Caco-2 (cell line): Measurements from ENCODE around the gene STRIT1. TPM values are rescaled to one million over a fixed set of nuclear protein-coding genes. Genes with fewer than 3 reads are reported as not detected.

Experiments
- BruUV-seq: library from RNA; stranded (reverse); fragments of 400-500 nt; replicated peaks from 2 replicates; lab custom pipeline; 2021; lab: Mats Ljungman, UMichigan
- CTCF ChIA-PET: fragments of 300-600 bp; sonication (Branson Sonifier 250); formaldehyde crosslinking; loops from one replicate; lab custom pipeline; 2022; ENCODE audit warnings: antibody characterized with exemption; lab: Charles Lee
- POLR2A ChIA-PET: fragments of 300-600 bp; sonication (Branson Sonifier 250); formaldehyde crosslinking; loops from one replicate; lab custom pipeline; 2022; ENCODE audit warnings: antibody characterized with exemption; lab: Charles Lee
- DNase-seq, 2 experiments: peaks; one replicate each; pipeline versions ENCODE4 v3.0.0 to v3.0.0-alpha.2; 2020 to 2022
- H3K27me3 ChIP-seq: replicated peaks from 2 replicates; pipeline ENCODE4 v1.6.0; 2011; ENCODE audit warnings: low read length; ENCODE audit not compliant: control insufficient read depth, insufficient read depth
- H3K36me3 ChIP-seq: 2 replicates; pipeline ENCODE4 v1.5.1; 2011; ENCODE audit warnings: low read length; ENCODE audit not compliant: control insufficient read depth, insufficient read depth
- H3K4me1 ChIP-seq: fragments of 250-450 bp; sonication (Bioruptor Pico); 2 replicates; pipeline ENCODE4 v1.5.1; 2020; ENCODE audit warnings: mild to moderate bottlenecking
- H3K4me3 ChIP-seq: 2 replicates; pipeline ENCODE4 v1.5.1; 2011; ENCODE audit warnings: low read depth, mild to moderate bottlenecking, control low read depth, low read length
- H3K9me3 ChIP-seq: fragments of 250-450 bp; sonication (Bioruptor Pico); 2 replicates; pipeline ENCODE4 v1.5.1; 2020; ENCODE audit warnings: mild to moderate bottlenecking, moderate library complexity
- H3K27ac Mint-ChIP-seq: one replicate; pipeline ENCODE4 v1.8.0; 2022; ENCODE audit warnings: mixed read lengths; ENCODE audit not compliant: unreplicated experiment
- H3K27me3 Mint-ChIP-seq: one replicate; pipeline ENCODE4 v1.8.0; 2022; ENCODE audit warnings: mixed read lengths; ENCODE audit not compliant: insufficient read depth, unreplicated experiment
- H3K36me3 Mint-ChIP-seq: one replicate; pipeline ENCODE4 v1.8.0; 2022; ENCODE audit warnings: mild to moderate bottlenecking, mixed read lengths; ENCODE audit not compliant: insufficient read depth, unreplicated experiment
- H3K4me1 Mint-ChIP-seq: one replicate; pipeline ENCODE4 v1.8.0; 2022; ENCODE audit warnings: low read depth, mixed read lengths; ENCODE audit not compliant: unreplicated experiment
- H3K4me3 Mint-ChIP-seq: one replicate; pipeline ENCODE4 v1.8.0; 2022; ENCODE audit warnings: mild to moderate bottlenecking, moderate library complexity, mixed read lengths; ENCODE audit not compliant: unreplicated experiment
- H3K9me3 Mint-ChIP-seq: one replicate; pipeline ENCODE4 v1.8.0; 2022; ENCODE audit warnings: mixed read lengths; ENCODE audit not compliant: unreplicated experiment
- intact Hi-C: fragments of 100-400 bp; cut with micrococcal nuclease; formaldehyde crosslinking; loops from one replicate; pipeline ENCODE4 v1.10.0; 2022; ENCODE audit not compliant: unreplicated experiment
- total RNA-seq: library from RNA; stranded (reverse); gene quantifications from 2 replicates; pipeline ENCODE4 v1.2.3, GENCODE V29; 2022
- TF ChIP-seq, protein P1 (sequence below), 2 experiments: fragments of 200-600 bp in 1 of 2; IDR thresholded peaks; 1 replicate in 1 of 2; 2 replicates in 1 of 2; pipeline versions ENCODE4 v1.5.1 to v1.8.0; 2011 to 2022; ENCODE audit warnings: antibody characterized with exemption in 1 of 2, control low read depth in 1 of 2, inconsistent platforms in 1 of 2, low read depth in 1 of 2, low read length in 1 of 2, mild to moderate bottlenecking in 1 of 2, moderate library complexity in 1 of 2; ENCODE audit not compliant: insufficient read depth in 1 of 2, severe bottlenecking in 1 of 2, unreplicated experiment in 1 of 2

Gene STRIT1
- total RNA-seq, 1 experiment from 2014 or later, result not detected

- Histone ChIP-seq H3K36me3 (no peaks in the 10 kb centered on the region), H3K4me3 (no peak overlapping the region), H3K4me1 (no peaks in the 10 kb centered on the region), H3K9me3 (no peaks in the 10 kb centered on the region), H3K27me3 (no peaks in the 10 kb centered on the region)
- intact Hi-C loops, result no loop called here
- H3K36me3 Mint-ChIP-seq, result no peaks in the 10 kb centered on the region
- TF ChIP-seq, protein P1, sequence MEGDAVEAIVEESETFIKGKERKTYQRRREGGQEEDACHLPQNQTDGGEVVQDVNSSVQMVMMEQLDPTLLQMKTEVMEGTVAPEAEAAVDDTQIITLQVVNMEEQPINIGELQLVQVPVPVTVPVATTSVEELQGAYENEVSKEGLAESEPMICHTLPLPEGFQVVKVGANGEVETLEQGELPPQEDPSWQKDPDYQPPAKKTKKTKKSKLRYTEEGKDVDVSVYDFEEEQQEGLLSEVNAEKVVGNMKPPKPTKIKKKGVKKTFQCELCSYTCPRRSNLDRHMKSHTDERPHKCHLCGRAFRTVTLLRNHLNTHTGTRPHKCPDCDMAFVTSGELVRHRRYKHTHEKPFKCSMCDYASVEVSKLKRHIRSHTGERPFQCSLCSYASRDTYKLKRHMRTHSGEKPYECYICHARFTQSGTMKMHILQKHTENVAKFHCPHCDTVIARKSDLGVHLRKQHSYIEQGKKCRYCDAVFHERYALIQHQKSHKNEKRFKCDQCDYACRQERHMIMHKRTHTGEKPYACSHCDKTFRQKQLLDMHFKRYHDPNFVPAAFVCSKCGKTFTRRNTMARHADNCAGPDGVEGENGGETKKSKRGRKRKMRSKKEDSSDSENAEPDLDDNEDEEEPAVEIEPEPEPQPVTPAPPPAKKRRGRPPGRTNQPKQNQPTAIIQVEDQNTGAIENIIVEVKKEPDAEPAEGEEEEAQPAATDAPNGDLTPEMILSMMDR (IDR thresholded peaks at IDR 0.05; ENCODE audit: insufficient read depth in 1 of 2, low read depth in 1 of 2, low read length in 1 of 2, severe bottlenecking in 1 of 2, unreplicated experiment in 1 of 2), result no peak
- ChIA-PET CTCF (no interaction called here), POLR2A (no interaction called here)
- H3K4me3 Mint-ChIP-seq, result no peak overlapping the region
- H3K9me3 Mint-ChIP-seq, result no peaks in the 10 kb centered on the region
- no peaks in the 10 kb centered on the region for H3K4me1 Mint-ChIP-seq
- BruUV-seq, result no TSS peak
- no peak for DNase-seq
- H3K27ac Mint-ChIP-seq, result no peak overlapping the region
- H3K27me3 Mint-ChIP-seq, result no peaks in the 10 kb centered on the region
Measured at GRCh38 chr3:155332716-155333115, 39.2 kb upstream of the STRIT1 start.

DNA sequence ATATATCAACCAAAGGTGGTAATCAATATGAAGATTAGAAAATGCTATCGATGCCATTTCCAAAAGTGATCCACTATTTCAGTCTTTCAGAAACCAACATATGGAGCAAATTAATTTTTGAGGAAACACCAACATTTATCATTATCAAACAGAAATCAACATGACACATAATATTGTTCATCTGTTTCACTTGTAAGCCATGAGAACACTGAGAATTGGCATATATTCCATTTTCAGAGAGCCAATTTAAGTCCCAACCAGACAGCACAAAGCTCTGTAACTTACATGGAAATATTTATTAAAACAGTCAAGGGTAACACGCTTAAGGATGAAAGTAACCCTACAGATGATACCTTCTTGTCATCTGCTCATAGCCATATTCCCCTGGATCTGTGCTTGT lies 37.6 kb upstream of the STRIT1 start:
- Histone ChIP-seq H3K4me1 (no peaks in the 10 kb centered on the region), H3K27me3 (no peaks in the 10 kb centered on the region), H3K4me3 (no peak overlapping the region), H3K9me3 (no peaks in the 10 kb centered on the region), H3K36me3 (no peaks in the 10 kb centered on the region)
- TF ChIP-seq, protein P1 (IDR thresholded peaks at IDR 0.05; ENCODE audit: insufficient read depth in 1 of 2, low read depth in 1 of 2, low read length in 1 of 2, severe bottlenecking in 1 of 2, unreplicated experiment in 1 of 2), result no peak
- H3K27ac Mint-ChIP-seq, result no peak overlapping the region
- intact Hi-C loops, result no loop called here
- CTCF ChIA-PET, result no interaction called here
- no peaks in the 10 kb centered on the region for H3K36me3 Mint-ChIP-seq
- no peaks in the 10 kb centered on the region for H3K9me3 Mint-ChIP-seq
- BruUV-seq, result no TSS peak
- no peak for DNase-seq
- no peaks in the 10 kb centered on the region for H3K4me1 Mint-ChIP-seq
- POLR2A ChIA-PET, result no interaction called here
- H3K27me3 Mint-ChIP-seq, result no peaks in the 10 kb centered on the region
- H3K4me3 Mint-ChIP-seq, result no peak overlapping the region

DNA sequence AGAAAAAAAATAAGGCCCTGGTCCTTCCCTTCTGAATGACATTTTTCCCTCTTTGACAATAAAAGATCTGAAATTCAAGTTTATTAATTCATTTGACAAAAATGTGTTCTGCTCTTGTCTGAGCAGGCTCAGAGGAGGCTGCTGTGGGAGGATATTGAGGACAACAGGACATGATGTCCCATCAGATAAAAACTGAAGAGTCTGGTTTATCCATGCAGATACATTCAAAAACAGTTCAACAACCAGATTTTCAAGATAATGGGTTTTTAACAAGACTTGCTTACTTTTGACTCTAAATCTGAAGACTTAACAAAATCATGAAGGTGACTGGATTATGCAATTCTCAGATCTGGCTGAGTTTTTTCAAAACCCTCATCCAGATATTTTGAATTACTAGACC lies 36.9 kb upstream of the STRIT1 start:
- Histone ChIP-seq H3K36me3 (no peaks in the 10 kb centered on the region), H3K27me3 (no peaks in the 10 kb centered on the region), H3K4me1 (no peaks in the 10 kb centered on the region), H3K4me3 (no peak overlapping the region), H3K9me3 (no peaks in the 10 kb centered on the region)
- H3K4me1 Mint-ChIP-seq, result no peaks in the 10 kb centered on the region
- intact Hi-C loops, result no loop called here
- no peaks in the 10 kb centered on the region for H3K36me3 Mint-ChIP-seq
- no TSS peak for BruUV-seq
- H3K9me3 Mint-ChIP-seq, result no peaks in the 10 kb centered on the region
- no peak for DNase-seq
- H3K27ac Mint-ChIP-seq, result no peak overlapping the region
- TF ChIP-seq, protein P1 (IDR thresholded peaks at IDR 0.05; ENCODE audit: insufficient read depth in 1 of 2, low read depth in 1 of 2, low read length in 1 of 2, severe bottlenecking in 1 of 2, unreplicated experiment in 1 of 2), result no peak
- no peak overlapping the region for H3K4me3 Mint-ChIP-seq
- H3K27me3 Mint-ChIP-seq, result no peaks in the 10 kb centered on the region
- ChIA-PET POLR2A (no interaction called here), CTCF (no interaction called here)
